ENCODE data around the gene ETV6. TPM values are rescaled to one million over a fixed set of nuclear protein-coding genes. Genes with fewer than 3 reads are reported as not detected.

ETV6 gene
- polyA plus RNA-seq, 1 donor (not counting 4 experiments of a cell fraction or from before 2014, with no cell fraction given): 5.3 TPM

DNA sequence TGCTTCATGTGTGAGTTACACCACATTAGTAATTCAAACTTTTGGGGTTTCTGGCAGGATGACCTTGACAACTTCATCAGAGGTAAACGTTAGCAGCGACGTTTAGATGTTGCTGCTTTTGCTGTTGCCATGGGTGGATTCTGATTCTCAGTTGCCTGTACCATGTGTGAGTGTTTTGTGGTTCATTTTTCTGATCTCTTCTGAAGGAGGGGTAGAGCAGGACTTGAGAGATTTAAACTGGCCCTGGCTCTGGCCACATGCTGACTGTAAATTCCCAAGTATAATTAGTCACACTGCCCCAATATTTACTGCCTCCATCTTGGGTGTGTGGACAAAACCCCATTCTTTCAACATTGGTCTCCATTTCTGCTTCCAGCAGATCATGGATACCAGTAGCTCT lies 110.4 kb downstream of the ETV6 start:
- TF ChIP-seq EZH2 (IDR thresholded peaks at IDR 0.05; ENCODE audit: low read length): no peak
- TF ChIP-seq, protein P1, sequence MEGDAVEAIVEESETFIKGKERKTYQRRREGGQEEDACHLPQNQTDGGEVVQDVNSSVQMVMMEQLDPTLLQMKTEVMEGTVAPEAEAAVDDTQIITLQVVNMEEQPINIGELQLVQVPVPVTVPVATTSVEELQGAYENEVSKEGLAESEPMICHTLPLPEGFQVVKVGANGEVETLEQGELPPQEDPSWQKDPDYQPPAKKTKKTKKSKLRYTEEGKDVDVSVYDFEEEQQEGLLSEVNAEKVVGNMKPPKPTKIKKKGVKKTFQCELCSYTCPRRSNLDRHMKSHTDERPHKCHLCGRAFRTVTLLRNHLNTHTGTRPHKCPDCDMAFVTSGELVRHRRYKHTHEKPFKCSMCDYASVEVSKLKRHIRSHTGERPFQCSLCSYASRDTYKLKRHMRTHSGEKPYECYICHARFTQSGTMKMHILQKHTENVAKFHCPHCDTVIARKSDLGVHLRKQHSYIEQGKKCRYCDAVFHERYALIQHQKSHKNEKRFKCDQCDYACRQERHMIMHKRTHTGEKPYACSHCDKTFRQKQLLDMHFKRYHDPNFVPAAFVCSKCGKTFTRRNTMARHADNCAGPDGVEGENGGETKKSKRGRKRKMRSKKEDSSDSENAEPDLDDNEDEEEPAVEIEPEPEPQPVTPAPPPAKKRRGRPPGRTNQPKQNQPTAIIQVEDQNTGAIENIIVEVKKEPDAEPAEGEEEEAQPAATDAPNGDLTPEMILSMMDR (optimal IDR thresholded peaks at IDR 0.05 in 1 of 3, IDR thresholded peaks at IDR 0.05 in 1 of 3, conservative IDR thresholded peaks at IDR 0.05 in 1 of 3; ENCODE audit: extremely low read depth in 1 of 3, insufficient read depth in 2 of 3, low read length in 3 of 3): no peak
- Histone ChIP-seq H3K9me3 (ENCODE audit: control insufficient read depth, low read depth, low read length) (no peaks in the 10 kb centered on the region), H3K9me1 (ENCODE audit: control insufficient read depth, extremely low read depth, insufficient read depth, low read length) (no peaks in the 10 kb centered on the region), H3K27me3 (ENCODE audit: control insufficient read depth, extremely low read depth, insufficient read depth, low read length) (no peaks in the 10 kb centered on the region), H4K20me1 (ENCODE audit: control insufficient read depth, extremely low read depth, insufficient read depth, low read length) (no peaks in the 10 kb centered on the region), H3K36me3 (ENCODE audit: control insufficient read depth in 2 of 2, extremely low read depth in 1 of 2, insufficient read depth in 2 of 2, low read length in 2 of 2) (peaks cover 0 to 1% of the 10 kb centered on the region in 2 experiments), H3K79me2 (ENCODE audit: control insufficient read depth, insufficient read depth, low read length) (no peaks in the 10 kb centered on the region), H2AFZ (ENCODE audit: control insufficient read depth, low read length) (no peak overlapping the region), H3K4me2 (ENCODE audit: control insufficient read depth, extremely low read depth, insufficient read depth, low read depth, low read length) (no peak overlapping the region), H3K4me3 (ENCODE audit: control insufficient read depth in 2 of 3, extremely low read depth in 1 of 3, insufficient read depth in 2 of 3, low read depth in 1 of 3, low read length in 3 of 3) (no peak overlapping the region), H3K4me1 (ENCODE audit: control insufficient read depth, extremely low read depth, insufficient read depth, low read length) (no peaks in the 10 kb centered on the region), H3K9ac (ENCODE audit: control insufficient read depth, extremely low read depth, insufficient read depth, low read length) (no peak overlapping the region), H3K27ac (ENCODE audit: control insufficient read depth, insufficient read depth, low read length) (no peak overlapping the region)
- FAIRE-seq (no peak), DNase-seq (ENCODE audit: low read depth, low spot score) (no peak)
- dilution Hi-C loops (cut with MboI; ENCODE audit: extremely low pct_ligation_motif_present, low sequenced_read_pairs): no loop called here

DNA sequence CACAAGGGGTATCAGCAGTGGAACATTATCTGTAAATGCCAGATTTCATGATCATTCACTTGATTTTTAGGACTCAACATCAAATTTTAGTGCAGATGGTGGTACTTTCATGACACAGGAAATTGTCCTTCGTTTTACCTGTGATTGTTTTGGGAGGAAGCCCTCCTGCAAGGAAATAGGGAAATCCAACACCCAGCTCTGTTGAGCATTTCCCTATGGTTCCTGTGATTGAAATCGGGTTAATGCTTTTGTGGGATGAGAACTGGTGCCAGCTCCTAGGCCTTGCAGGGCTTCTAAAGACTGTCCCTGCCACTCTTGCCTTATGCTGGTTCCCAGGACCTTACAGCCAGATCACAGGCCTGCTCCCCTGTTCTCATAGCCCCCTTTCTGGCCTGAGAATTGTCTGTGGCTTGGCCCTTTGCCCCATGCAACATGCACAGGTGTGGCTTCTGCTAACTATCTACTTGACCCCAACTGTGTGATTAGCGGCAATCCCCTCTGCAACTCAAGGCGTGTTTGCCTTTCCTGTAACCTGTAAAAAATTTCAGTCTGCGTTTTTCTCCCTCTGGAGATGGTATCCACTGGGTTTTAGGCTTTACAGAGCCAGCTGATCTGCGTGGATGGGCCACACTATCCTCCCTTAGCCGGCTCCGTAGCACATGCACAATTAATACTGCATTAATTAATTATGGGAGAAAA lies 112.5 kb downstream of the ETV6 start:
- dilution Hi-C loops (cut with MboI; ENCODE audit: extremely low pct_ligation_motif_present, low sequenced_read_pairs): no loop called here
- FAIRE-seq: no peak

More for the DNA sequence above, 112.5 kb downstream of the ETV6 start:
- no peak overlapping the region for H3K27ac ChIP-seq (ENCODE audit: control insufficient read depth, insufficient read depth, low read length)
- no peaks in the 10 kb centered on the region for H3K9me3 ChIP-seq (ENCODE audit: control insufficient read depth, low read depth, low read length)
- H3K9me1 ChIP-seq (ENCODE audit: control insufficient read depth, extremely low read depth, insufficient read depth, low read length): no peaks in the 10 kb centered on the region
- H3K27me3 ChIP-seq (ENCODE audit: control insufficient read depth, extremely low read depth, insufficient read depth, low read length): no peaks in the 10 kb centered on the region
- TF ChIP-seq, protein P1 (optimal IDR thresholded peaks at IDR 0.05 in 1 of 3, IDR thresholded peaks at IDR 0.05 in 1 of 3, conservative IDR thresholded peaks at IDR 0.05 in 1 of 3; ENCODE audit: extremely low read depth in 1 of 3, insufficient read depth in 2 of 3, low read length in 3 of 3): no peak
- no peak for TF ChIP-seq EZH2 (IDR thresholded peaks at IDR 0.05; ENCODE audit: low read length)
- no peak for DNase-seq (ENCODE audit: low read depth, low spot score)
- H3K36me3 ChIP-seq (ENCODE audit: control insufficient read depth in 2 of 2, extremely low read depth in 1 of 2, insufficient read depth in 2 of 2, low read length in 2 of 2): peaks cover 0 to 1% of the 10 kb centered on the region in 2 experiments
- no peak overlapping the region for H3K4me3 ChIP-seq (ENCODE audit: control insufficient read depth in 2 of 3, extremely low read depth in 1 of 3, insufficient read depth in 2 of 3, low read depth in 1 of 3, low read length in 3 of 3)
- no peak overlapping the region for H3K9ac ChIP-seq (ENCODE audit: control insufficient read depth, extremely low read depth, insufficient read depth, low read length)
- H2AFZ ChIP-seq (ENCODE audit: control insufficient read depth, low read length): no peak overlapping the region
- no peaks in the 10 kb centered on the region for H3K4me1 ChIP-seq (ENCODE audit: control insufficient read depth, extremely low read depth, insufficient read depth, low read length)
- H3K79me2 ChIP-seq (ENCODE audit: control insufficient read depth, insufficient read depth, low read length): no peaks in the 10 kb centered on the region
- no peaks in the 10 kb centered on the region for H4K20me1 ChIP-seq (ENCODE audit: control insufficient read depth, extremely low read depth, insufficient read depth, low read length)
- no peak overlapping the region for H3K4me2 ChIP-seq (ENCODE audit: control insufficient read depth, extremely low read depth, insufficient read depth, low read depth, low read length)
